ENCODE results near the gene PDZRN4.

- TF ChIP-seq CTCF (conservative IDR thresholded peaks at IDR 0.05; ENCODE audit: low read length) = no peak
- TF ChIP-seq EZH2phosphoT487 (IDR thresholded peaks at IDR 0.05; ENCODE audit: borderline replicate concordance) = no peak
These were observed 176.1 kb downstream of the PDZRN4 start for GRCh38 chr12:41364211-41364610.
